ENCODE results near the gene ATXN1. TPM values are rescaled to one million over a fixed set of nuclear protein-coding genes. Genes with fewer than 3 reads are reported as not detected.

The ATXN1 gene
- total RNA-seq, 4 donors from 2014 or later, result 48.7 to 166 (median 105) TPM

- intact Hi-C loops (cut with DNase I; ENCODE audit: low total_unique reads), result no loop called here
- Histone ChIP-seq H3K4me1 (peaks cover 21 to 94% (median 55%) of the 10 kb centered on the region in 4 donors), H3K4me3 (no peak overlapping the region), H3K27ac (peak overlapping the region in 2 of 4 donors; percentile 60 to 70), H3K9me3 (no peaks in the 10 kb centered on the region), H3K36me3 (no peaks in the 10 kb centered on the region), H3K27me3 (no peaks in the 10 kb centered on the region)
- WGBS, 2 donors (ENCODE audit: low coverage in 1 of 2), result 88 to 90% methylated on average over 5 of the region's 5 CpGs
- in situ Hi-C loops (cut with MboI; ENCODE audit: low pct_ligation_motif_present in 1 of 4, low pct_unique_long_range_greater_than_20kb in 1 of 4, low sequenced_read_pairs in 3 of 4), result no loop called here
- DNase-seq, result no peak
- no peak for TF ChIP-seq CTCF (IDR thresholded peaks at IDR 0.05)
- peak; percentile 8 for TF ChIP-seq POLR2A (IDR thresholded peaks at IDR 0.05)
Observed at GRCh38 chr6:16727996-16728395, 33.3 kb downstream of the ATXN1 start.

- no peaks in the 10 kb centered on the region for H3K36me3 ChIP-seq
- H3K9me3 ChIP-seq, result no peaks in the 10 kb centered on the region
- in situ Hi-C loops (cut with MboI; ENCODE audit: low pct_ligation_motif_present in 1 of 4, low pct_unique_long_range_greater_than_20kb in 1 of 4, low sequenced_read_pairs in 3 of 4), result no loop called here
- peak overlapping the region in 1 of 4 donors; percentile 0 for H3K4me3 ChIP-seq
- DNase-seq, result no peak
- H3K4me1 ChIP-seq, result peaks cover 16 to 81% (median 45%) of the 10 kb centered on the region in 4 donors
- TF ChIP-seq EP300 (IDR thresholded peaks at IDR 0.05; ENCODE audit: low read depth) (no peak), POLR2AphosphoS5 (IDR thresholded peaks at IDR 0.05) (peak in 2 of 3 donors; percentile 36 to 63), POLR2A (IDR thresholded peaks at IDR 0.05) (no peak), CTCF (IDR thresholded peaks at IDR 0.05) (no peak)
- intact Hi-C loops (cut with DNase I; ENCODE audit: low total_unique reads), result no loop called here
- no peaks in the 10 kb centered on the region for H3K27me3 ChIP-seq
- 60 to 67% methylated on average over 7 of the region's 7 CpGs for WGBS, 2 donors (ENCODE audit: low coverage in 1 of 2)
- H3K27ac ChIP-seq, result peak overlapping the region; percentile 51 to 70 (median 62)
Observed at GRCh38 chr6:16725145-16725864, 36.0 kb downstream of the ATXN1 start.

GRCh38 chr6:16723826-16724225 is 37.4 kb downstream of the ATXN1 start:
- in situ Hi-C loops (cut with MboI; ENCODE audit: low pct_ligation_motif_present in 1 of 4, low pct_unique_long_range_greater_than_20kb in 1 of 4, low sequenced_read_pairs in 3 of 4) (no loop called here), intact Hi-C loops (cut with DNase I; ENCODE audit: low total_unique reads) (no loop called here)
- H3K36me3 ChIP-seq, result no peaks in the 10 kb centered on the region
- H3K27me3 ChIP-seq, result no peaks in the 10 kb centered on the region
- no peak for DNase-seq
- WGBS, 2 donors (ENCODE audit: low coverage in 1 of 2), result 20 to 41% methylated on average over 3 of the region's 3 CpGs
- peak overlapping the region; percentile 51 to 70 (median 62) for H3K27ac ChIP-seq
- no peak overlapping the region for H3K4me3 ChIP-seq
- peaks cover 15 to 75% (median 44%) of the 10 kb centered on the region in 4 donors for H3K4me1 ChIP-seq
- no peak for TF ChIP-seq CTCF (IDR thresholded peaks at IDR 0.05)
- TF ChIP-seq POLR2AphosphoS5 (IDR thresholded peaks at IDR 0.05), result peak in 1 of 3 donors; percentile 27
- TF ChIP-seq POLR2A (IDR thresholded peaks at IDR 0.05), result no peak
- no peak for TF ChIP-seq EP300 (IDR thresholded peaks at IDR 0.05; ENCODE audit: low read depth)
- no peaks in the 10 kb centered on the region for H3K9me3 ChIP-seq

DNA sequence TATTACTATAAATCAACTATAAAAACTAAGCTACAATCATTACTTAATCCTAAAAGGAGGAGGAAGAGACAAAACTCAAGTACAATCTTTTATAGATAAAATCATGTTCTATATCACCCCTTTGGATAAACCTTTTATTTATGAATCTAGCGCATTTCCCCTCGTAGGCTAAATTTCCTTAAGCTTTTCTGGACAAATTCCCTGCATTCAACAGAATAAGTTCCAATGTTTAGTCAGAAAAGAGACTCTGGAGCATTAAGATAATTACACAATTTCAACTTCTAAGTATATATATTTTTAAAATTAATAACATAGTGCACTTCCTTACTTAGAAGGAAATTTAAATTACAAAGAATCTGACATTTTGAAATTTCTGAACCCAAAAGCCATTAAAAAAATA is 37.9 kb downstream of the ATXN1 start:
- in situ Hi-C loops (cut with MboI; ENCODE audit: low pct_ligation_motif_present in 1 of 4, low pct_unique_long_range_greater_than_20kb in 1 of 4, low sequenced_read_pairs in 3 of 4), result no loop called here
- Histone ChIP-seq H3K9me3 (no peaks in the 10 kb centered on the region), H3K27ac (peak overlapping the region in 3 of 4 donors; percentile 51 to 70 (median 60)), H3K36me3 (no peaks in the 10 kb centered on the region), H3K4me3 (no peak overlapping the region), H3K4me1 (peaks cover 19 to 77% (median 45%) of the 10 kb centered on the region in 4 donors), H3K27me3 (no peaks in the 10 kb centered on the region)
- DNase-seq, result no peak
- no peak for TF ChIP-seq CTCF (IDR thresholded peaks at IDR 0.05)
- TF ChIP-seq POLR2A (IDR thresholded peaks at IDR 0.05), result no peak
- no peak for TF ChIP-seq POLR2AphosphoS5 (IDR thresholded peaks at IDR 0.05)
- no peak for TF ChIP-seq EP300 (IDR thresholded peaks at IDR 0.05; ENCODE audit: low read depth)
- 78 to 83% methylated on average over 2 of the region's 2 CpGs for WGBS, 2 donors (ENCODE audit: low coverage in 1 of 2)
- intact Hi-C loops (cut with DNase I; ENCODE audit: low total_unique reads), result no loop called here

Data from transverse colon (tissue), 4 donors.